A549 (cell line): ENCODE measurements around the gene CDH26. TPM values are rescaled to one million over a fixed set of nuclear protein-coding genes. Genes with fewer than 3 reads are reported as not detected.

Experiments
- ATAC-seq, 2 experiments: fragments of 200-7000 bp in 1 of 2; fragments of >200 bp in 1 of 2; cut with Nextera tagmentation in 1 of 2; cut with Tn5 transposase in 1 of 2; 3 replicates each; pipeline versions ENCODE4 v1.8.0 to v1.9.1; 2018 to 2020; ENCODE audit warnings: mild to moderate bottlenecking in 1 of 2, moderate library complexity in 1 of 2
- CTCF ChIA-PET: fragments of 300-600 bp; sonication (Branson Sonifier 250); formaldehyde crosslinking; extraction: SDS; loops from one replicate; lab custom pipeline; 2021; ENCODE audit warnings: antibody characterized with exemption, inconsistent platforms; lab: Yijun Ruan, JAX
- POLR2A ChIA-PET: fragments of 350-600 bp; formaldehyde crosslinking; extraction: SDS; loops from one replicate; lab custom pipeline; 2021; ENCODE audit warnings: antibody characterized with exemption, inconsistent platforms; lab: Yijun Ruan, JAX
- DNase-seq, 2 experiments: peaks; one replicate each; pipeline versions ENCODE4 v3.0.0 to v3.0.0-alpha.2; 2011 to 2016; ENCODE audit warnings: low read depth in 1 of 2, low spot score in 1 of 2
- FAIRE-seq: peaks from 2 replicates; lab custom pipeline; 2011; peaks lifted over from hg19 to GRCh38; lab: Jason Lieb, UNC
- H3K27ac ChIP-seq, 2 experiments: fragments of >200 bp; sonication (Bioruptor Twin); formaldehyde crosslinking; 3 replicates each; pipeline ENCODE4 v1.5.1; 2016 to 2017
- H3K4me1 ChIP-seq: fragments of >200 bp; sonication (Bioruptor Twin); formaldehyde crosslinking; 3 replicates; pipeline ENCODE4 v1.6.1; 2016
- H3K4me2 ChIP-seq: fragments of >200 bp; sonication (Bioruptor Twin); formaldehyde crosslinking; 3 replicates; pipeline ENCODE4 v1.6.1; 2016
- H3K4me3 ChIP-seq: fragments of >200 bp; sonication (Bioruptor Twin); formaldehyde crosslinking; 3 replicates; pipeline ENCODE4 v1.5.1; 2016
- H3K9me3 ChIP-seq: fragments of >200 bp; sonication (Bioruptor Twin); formaldehyde crosslinking; 3 replicates; pipeline ENCODE4 v1.6.1; 2016
- CEBPB ChIP-seq, 2 experiments: fragments of >200 bp in 1 of 2; sonication (Bioruptor Twin) in 1 of 2; formaldehyde crosslinking in 1 of 2; IDR thresholded peaks; 2 replicates each; pipeline ENCODE4 v1.6.1; 2012 to 2016
- CHD2 ChIP-seq: fragments of 150-350 bp; IDR thresholded peaks from 2 replicates; pipeline ENCODE4 v1.6.1; 2014; ENCODE audit warnings: low read length; ENCODE audit not compliant: partially characterized antibody
- CHD4 ChIP-seq: fragments of 200-600 bp; sonication (generic); IDR thresholded peaks from 2 replicates; pipeline ENCODE4 v1.6.1; 2016; ENCODE audit warnings: antibody characterized with exemption, mild to moderate bottlenecking, borderline replicate concordance
- E2F6 ChIP-seq: IDR thresholded peaks from 2 replicates; pipeline ENCODE4 v1.6.1; 2012; ENCODE audit warnings: low read depth, borderline replicate concordance
- EHF ChIP-seq: fragments of 250-450 bp; sonication (Bioruptor Pico); IDR thresholded peaks from 2 replicates; pipeline ENCODE4 v1.5.0; 2020; ENCODE audit warnings: mild to moderate bottlenecking
- ESRRA ChIP-seq: fragments of 150-350 bp; IDR thresholded peaks from 2 replicates; pipeline ENCODE4 v1.6.1; 2014; ENCODE audit warnings: mild to moderate bottlenecking, low read length, borderline replicate concordance
- FOSL2 ChIP-seq, 2 experiments: fragments of 450-650 bp in 1 of 2; fragments of >200 bp in 1 of 2; sonication (Bioruptor Twin) in 1 of 2; formaldehyde crosslinking; IDR thresholded peaks; 2 replicates each; pipeline versions ENCODE4 v1.5.0 to v1.6.1; 2016 to 2020; ENCODE audit warnings: mild to moderate bottlenecking in 1 of 2, moderate library complexity in 1 of 2
- HES2 ChIP-seq: fragments of >200 bp; sonication (Bioruptor Twin); formaldehyde crosslinking; IDR thresholded peaks from 2 replicates; pipeline ENCODE4 v1.6.1; 2016
- HEYL ChIP-seq: fragments of 250-450 bp; sonication (Bioruptor Pico); IDR thresholded peaks from 2 replicates; pipeline ENCODE4 v1.8.0; 2021; ENCODE audit warnings: mild to moderate bottlenecking, moderate library complexity
- HOXB5 ChIP-seq: fragments of 250-450 bp; sonication (Bioruptor Pico); IDR thresholded peaks from 2 replicates; pipeline ENCODE4 v1.5.0; 2020; ENCODE audit warnings: mild to moderate bottlenecking, moderate library complexity
- KDM1A ChIP-seq: fragments of 200-600 bp; sonication (generic); IDR thresholded peaks from 2 replicates; pipeline ENCODE4 v1.6.1; 2016; ENCODE audit warnings: low read depth, mild to moderate bottlenecking
- KDM5A ChIP-seq: fragments of 200-600 bp; sonication (generic); IDR thresholded peaks from 2 replicates; pipeline ENCODE4 v1.6.1; 2016; ENCODE audit warnings: antibody characterized with exemption, mild to moderate bottlenecking
- PBX3 ChIP-seq: IDR thresholded peaks from 2 replicates; pipeline ENCODE4 v1.6.1; 2012
- PHF8 ChIP-seq: fragments of 200-600 bp; sonication (generic); IDR thresholded peaks from 2 replicates; pipeline ENCODE4 v1.6.1; 2016; ENCODE audit warnings: low read depth, mild to moderate bottlenecking, antibody characterized with exemption, moderate library complexity, borderline replicate concordance
- POLR2AphosphoS2 ChIP-seq: conservative IDR thresholded peaks from 2 replicates; pipeline ENCODE4 v1.6.1; 2012; ENCODE audit warnings: low read length, improper control_type of control experiment, inconsistent platforms
- RAD21 ChIP-seq, 2 experiments: fragments of >200 bp in 1 of 2; sonication (Bioruptor Twin) in 1 of 2; formaldehyde crosslinking in 1 of 2; IDR thresholded peaks in 1 of 2; conservative IDR thresholded peaks in 1 of 2; 2 replicates in 1 of 2; 3 replicates in 1 of 2; pipeline ENCODE4 v1.6.1; 2012 to 2018; ENCODE audit warnings: inconsistent platforms in 1 of 2
- RCOR1 ChIP-seq: fragments of 150-350 bp; IDR thresholded peaks from 2 replicates; pipeline ENCODE4 v1.6.1; 2014; ENCODE audit warnings: antibody characterized with exemption, low read length, low read depth
- REST ChIP-seq: fragments of 200-600 bp; sonication (generic); IDR thresholded peaks from 2 replicates; pipeline ENCODE4 v1.6.1; 2016; ENCODE audit warnings: antibody characterized with exemption, mild to moderate bottlenecking, moderate library complexity
- SREBF2 ChIP-seq: fragments of 450-650 bp; IDR thresholded peaks from 2 replicates; pipeline ENCODE4 v1.6.1; 2014; ENCODE audit warnings: mild to moderate bottlenecking, moderate library complexity
- TP53 ChIP-seq: fragments of 250-450 bp; sonication (Bioruptor Pico); IDR thresholded peaks from 2 replicates; pipeline ENCODE4 v1.5.0; 2021; ENCODE audit warnings: mild to moderate bottlenecking, moderate library complexity
- ZFP36 ChIP-seq: fragments of 450-650 bp; IDR thresholded peaks from 2 replicates; pipeline ENCODE4 v1.6.1; 2014; ENCODE audit warnings: borderline replicate concordance; ENCODE audit not compliant: partially characterized antibody
- ZNF302 ChIP-seq: fragments of 250-450 bp; sonication (Bioruptor Pico); IDR thresholded peaks from 2 replicates; pipeline ENCODE4 v1.9.0; 2021; ENCODE audit warnings: inconsistent platforms, mild to moderate bottlenecking, moderate library complexity
- ZSCAN20 ChIP-seq: fragments of 250-450 bp; sonication (Bioruptor Pico); IDR thresholded peaks from 2 replicates; pipeline ENCODE4 v1.8.0; 2022; ENCODE audit warnings: mild to moderate bottlenecking, moderate library complexity
- WGBS: methylation state at CpG from one replicate; pipeline ENCODE4 v1.1.6; 2017; ENCODE audit errors: missing lambda C conversion rate; 5-methylcytosine and 5-hydroxymethylcytosine counted together
- polyA plus RNA-seq, 4 experiments: library from polyadenylated mRNA; depleted of rRNA in 3 of 4; stranded (reverse); fragments of >200 nt; fragmentation: RNase III in 1 of 4; extraction: RNeasy Plus Mini Kit Qiagen cat#74134 plus additional on column Dnase treatment in 1 of 4; gene quantifications; 2 replicates in 3 of 4; 3 replicates in 1 of 4; pipeline ENCODE4 v1.2.3, GENCODE V29; 2011 to 2017

The CDH26 gene
- polyA plus RNA-seq, 2 of the 4 experiments (the other 2 are of a cell fraction), result 0.27 to 0.57 TPM

GRCh38 chr20:60001108-60001507 is 42.9 kb downstream of the CDH26 start:
- ATAC-seq, result no peak
- TF ChIP-seq ESRRA, result no peak
- no peak for TF ChIP-seq KDM1A
- TF ChIP-seq PHF8, result no peak
- TF ChIP-seq RAD21 (conservative IDR thresholded peaks at IDR 0.05 in 1 of 2, IDR thresholded peaks at IDR 0.05 in 1 of 2), result no peak
- no peak for TF ChIP-seq TP53 (CRISPR knock-in tag)
- no peak for TF ChIP-seq HES2
- no peak for TF ChIP-seq CHD2
- no peak for TF ChIP-seq ZFP36
- TF ChIP-seq FOSL2 (IDR thresholded peaks at IDR 0.05), result no peak
- no peak for TF ChIP-seq FOSL2 (CRISPR knock-in tag; IDR thresholded peaks at IDR 0.05)
- no peak for TF ChIP-seq E2F6
- TF ChIP-seq REST, result no peak
- no peak for TF ChIP-seq HOXB5 (CRISPR knock-in tag)
- TF ChIP-seq CEBPB (IDR thresholded peaks at IDR 0.05), result no peak
- no peak for TF ChIP-seq CHD4
- TF ChIP-seq ZNF302 (CRISPR knock-in tag), result no peak
- Histone ChIP-seq H3K4me3 (no peak overlapping the region), H3K4me1 (no peaks in the 10 kb centered on the region), H3K27ac (no peak overlapping the region), H3K4me2 (no peak overlapping the region), H3K9me3 (no peaks in the 10 kb centered on the region)
- no peak for DNase-seq
- WGBS, result 54% methylated on average over 11 of the region's 11 CpGs
- CTCF ChIA-PET, result no interaction called here
- FAIRE-seq, result no peak
- POLR2A ChIA-PET, result no interaction called here

- TF ChIP-seq ZFP36 (no peak), SREBF2 (no peak), ZNF302 (CRISPR knock-in tag) (no peak), ZSCAN20 (CRISPR knock-in tag) (no peak), KDM5A (no peak), RCOR1 (no peak), TP53 (CRISPR knock-in tag) (no peak), EHF (CRISPR knock-in tag) (no peak), POLR2AphosphoS2 (no peak), PBX3 (no peak), HEYL (CRISPR knock-in tag) (no peak), E2F6 (no peak), HOXB5 (CRISPR knock-in tag) (no peak), KDM1A (no peak)
- no peak for DNase-seq
- Histone ChIP-seq H3K4me1 (no peaks in the 10 kb centered on the region), H3K4me3 (no peak overlapping the region), H3K9me3 (no peaks in the 10 kb centered on the region), H3K4me2 (no peak overlapping the region), H3K27ac (no peak overlapping the region)
- ATAC-seq, result no peak
- POLR2A ChIA-PET, result no interaction called here
- 34% methylated on average over 4 of the region's 4 CpGs for WGBS
- CTCF ChIA-PET, result interaction anchor here (1.1 kb wide), 1 partner anchor 9 kb away, joined by 4 read pairs; no protein-coding TSS in a partner anchor
- FAIRE-seq, result no peak
These were observed 45.6 kb downstream of the CDH26 start for GRCh38 chr20:60003776-60004175.
